NCI-H1436 (cell line): ENCODE results near the gene CD86.
A peak's percentile ranks its signal among the peaks of the same experiment; 100 is the strongest.

Experiments
- DNase-seq: peaks from one replicate; lab custom pipeline; 2025; lab: John Stamatoyannopoulos, UW

CD86 gene

DNA sequence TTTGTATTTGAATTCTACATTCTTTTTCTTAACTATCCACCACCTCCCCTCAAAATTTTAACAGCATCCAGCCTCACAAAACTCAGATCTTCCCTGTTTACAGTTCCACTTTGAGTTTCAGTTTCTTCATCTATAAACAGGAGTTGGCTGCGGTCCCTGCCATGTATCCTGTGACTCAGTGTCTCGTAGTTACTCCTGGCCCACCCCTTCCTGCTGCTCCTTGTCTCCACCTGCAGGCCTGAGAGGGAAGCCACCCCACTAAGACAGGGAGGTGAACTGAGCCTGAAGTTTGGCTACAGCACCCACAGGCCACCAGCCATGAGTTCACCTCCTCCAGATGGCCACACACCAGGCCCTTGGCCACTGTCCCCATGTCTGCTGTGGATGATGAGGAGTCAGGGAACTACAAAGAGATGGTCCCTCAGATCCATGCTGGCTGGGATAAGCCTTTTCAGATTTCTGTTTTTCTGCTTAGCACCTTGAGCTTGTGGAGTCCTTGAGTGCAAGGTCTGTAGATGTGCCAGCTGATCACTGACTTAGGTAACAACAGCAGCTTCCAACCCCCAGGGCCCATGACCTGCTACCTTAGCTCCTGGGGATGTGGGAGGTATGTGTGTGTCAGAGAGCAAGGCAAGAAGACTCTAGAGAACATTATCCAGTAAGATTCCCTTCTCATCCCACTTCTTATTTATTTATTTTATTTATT lies 37.5 kb downstream of the CD86 start:
- no peak for DNase-seq

DNA sequence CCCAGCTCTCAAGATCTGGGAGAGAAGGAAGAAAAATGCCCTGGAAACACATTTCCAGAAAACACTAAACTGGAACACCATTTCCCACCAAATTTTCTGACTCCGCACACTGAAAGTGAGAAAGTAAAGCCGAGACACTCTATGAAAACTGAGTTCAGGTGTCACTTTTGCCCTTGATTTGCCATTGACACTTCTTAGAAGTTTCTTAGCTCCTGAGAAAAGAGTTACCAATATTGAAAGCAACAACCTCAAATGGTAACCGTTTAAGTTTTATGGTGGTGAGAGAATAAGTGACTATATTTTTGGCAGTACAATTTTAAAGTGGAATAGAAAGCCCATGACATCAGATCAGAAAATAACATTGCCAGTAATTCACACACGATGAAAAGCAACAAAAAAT lies 39.0 kb downstream of the CD86 start:
- DNase-seq = no peak

DNA sequence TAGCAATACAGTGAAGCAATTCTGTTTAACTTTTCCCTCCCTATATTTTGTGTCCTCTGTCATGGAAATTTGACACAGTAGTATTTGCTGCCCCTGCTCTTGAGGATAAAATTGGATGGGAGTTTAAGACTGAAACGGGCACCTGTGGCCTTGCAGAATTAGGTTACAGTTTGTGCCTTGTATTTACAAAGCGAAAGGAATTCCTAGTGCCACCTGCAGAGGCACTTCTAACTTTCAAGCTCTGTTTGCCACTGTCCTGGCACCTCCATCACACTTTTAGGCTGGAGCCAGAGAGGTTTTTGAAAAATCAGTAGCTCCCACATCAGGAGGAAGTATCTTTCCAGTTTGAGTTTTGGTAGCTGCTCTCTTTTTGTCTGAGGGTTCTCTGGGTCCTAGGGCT lies 39.5 kb downstream of the CD86 start:
- DNase-seq = no peak

DNA sequence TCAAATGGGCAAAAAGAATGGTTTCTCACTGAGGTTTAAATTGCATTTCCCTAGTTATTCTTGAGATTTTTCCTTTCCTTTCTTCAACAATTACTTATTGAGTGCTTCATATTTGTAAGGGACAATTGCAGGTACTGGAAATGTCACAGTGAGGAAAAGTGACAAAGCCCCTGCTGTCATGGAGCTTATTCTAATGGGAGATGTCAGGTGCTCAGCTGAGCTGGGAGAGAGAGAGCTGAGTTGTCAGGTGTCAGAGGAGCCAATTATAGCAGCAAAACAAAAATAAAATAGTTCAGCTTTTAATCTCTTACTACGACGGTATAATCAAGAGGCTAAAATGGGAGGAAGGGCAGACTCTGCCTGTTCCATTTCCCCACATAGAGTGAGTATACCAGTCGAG lies 42.0 kb downstream of the CD86 start:
- no peak for DNase-seq

DNA sequence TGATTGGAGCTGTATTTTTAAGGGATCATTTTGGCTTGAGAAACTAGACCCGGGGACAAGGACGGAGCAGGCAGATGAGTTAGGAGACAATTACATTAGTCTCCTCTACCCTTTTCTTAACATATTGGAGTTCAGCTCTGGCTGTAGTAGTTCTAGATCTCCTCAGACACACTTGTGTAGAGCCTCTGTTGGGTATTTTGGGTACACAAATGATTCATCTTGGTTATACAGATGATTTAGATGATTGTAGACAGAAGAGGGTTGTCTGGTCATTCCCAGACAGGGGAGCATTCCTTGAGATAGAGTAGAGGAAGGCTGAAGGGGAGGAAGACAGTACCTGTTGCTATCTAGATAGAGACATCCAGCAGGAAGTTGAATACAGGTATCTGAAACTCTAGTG lies 43.4 kb downstream of the CD86 start:
- DNase-seq = no peak

DNA sequence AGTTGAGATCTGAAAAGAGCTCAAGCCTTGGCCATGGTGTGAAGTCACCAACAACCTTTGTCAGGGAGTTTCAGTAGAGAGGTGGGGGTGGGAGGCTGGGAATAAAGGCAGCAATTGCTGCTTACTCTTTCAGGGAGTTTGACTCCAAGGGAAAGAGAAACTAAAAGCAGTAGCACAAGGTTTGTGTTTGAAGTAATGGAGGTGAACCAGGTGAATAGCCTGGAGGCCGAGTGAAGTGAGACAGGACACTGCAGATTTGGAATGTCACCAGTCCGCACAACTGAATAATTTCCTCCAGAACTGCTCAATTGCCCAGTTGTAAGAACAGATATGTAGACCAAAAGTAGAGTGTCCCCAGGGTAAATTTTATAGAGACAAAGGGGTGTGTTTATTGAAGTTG lies 44.1 kb downstream of the CD86 start:
- no peak for DNase-seq

DNA sequence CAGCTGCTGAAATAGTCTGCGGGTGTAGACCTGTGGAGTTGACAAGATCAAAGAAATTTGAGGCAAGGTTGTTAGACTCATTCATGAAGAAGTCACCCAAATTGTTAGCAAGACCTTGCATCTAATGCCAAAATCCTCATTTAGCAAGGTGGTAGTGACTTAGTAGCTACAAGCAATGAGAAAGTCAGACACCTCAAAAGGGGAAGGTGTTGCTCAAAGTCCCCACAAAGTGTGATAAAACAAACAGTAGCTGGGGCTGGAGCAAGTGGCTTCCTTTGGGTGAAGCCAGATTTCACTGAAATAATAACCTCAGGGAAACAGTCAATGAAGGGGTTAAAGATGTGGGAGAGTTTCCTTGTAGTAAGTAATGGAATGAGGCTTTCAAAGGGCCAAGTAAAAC lies 44.9 kb downstream of the CD86 start:
- DNase-seq = no peak

DNA sequence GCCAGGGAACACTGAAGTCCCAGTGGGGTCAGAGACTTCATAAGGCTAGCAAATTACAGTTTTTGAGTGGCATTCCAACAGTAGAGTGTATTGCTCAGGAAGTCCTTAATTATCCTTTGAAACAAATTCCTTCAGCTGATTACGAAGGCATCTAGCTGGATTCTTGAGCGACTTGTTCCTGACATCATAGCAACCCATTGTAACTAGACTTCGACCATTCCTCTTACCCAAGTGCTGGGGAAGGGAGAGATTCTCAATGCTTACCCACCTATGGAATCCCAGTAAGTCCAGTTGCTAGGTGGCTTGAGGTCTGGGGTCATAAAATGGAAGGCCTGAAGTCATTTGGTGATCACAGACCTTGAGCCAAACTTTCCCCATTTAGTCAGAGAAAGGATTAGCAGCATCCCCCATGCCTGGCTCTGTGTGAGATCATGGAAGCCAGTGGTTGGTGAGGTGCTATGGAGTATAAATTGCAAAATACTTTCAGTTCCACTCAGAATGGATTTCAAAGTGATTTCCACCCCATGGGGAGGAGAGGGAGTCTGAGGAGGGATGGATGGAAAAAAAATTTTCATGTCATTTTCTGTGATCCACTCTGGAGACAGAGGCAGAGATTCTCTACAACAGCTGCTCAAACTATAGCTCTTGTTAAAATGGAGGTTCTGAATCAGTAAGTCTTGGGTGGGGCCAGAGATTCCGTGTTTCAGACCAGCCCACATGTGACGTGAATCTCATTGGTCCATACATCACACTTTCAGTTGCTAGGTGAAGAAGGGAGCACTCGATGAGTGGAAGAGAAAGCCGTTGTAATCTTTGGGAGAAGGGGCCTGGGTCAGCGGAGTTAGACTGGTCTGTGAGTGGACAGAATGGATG lies 45.7 kb downstream of the CD86 start:
- DNase-seq = peak; percentile 16

DNA sequence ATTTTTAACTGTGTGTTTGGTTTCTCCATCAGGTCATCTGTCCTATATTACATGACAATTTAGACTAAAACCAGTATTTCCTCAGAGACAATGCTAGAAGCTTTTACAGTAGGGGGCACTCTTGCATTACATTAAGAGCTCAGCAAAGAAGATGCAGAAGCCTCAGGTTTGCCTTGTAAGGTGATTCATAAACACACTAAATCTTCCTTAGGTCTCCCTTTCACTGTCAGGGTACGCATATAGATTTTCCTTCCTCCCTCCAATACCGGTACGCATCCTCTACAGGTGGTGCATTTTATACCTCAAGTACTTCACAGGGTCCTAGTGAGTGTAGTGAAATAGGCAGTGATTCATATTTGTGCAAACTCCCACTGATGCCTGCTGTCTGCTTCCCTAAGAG lies 46.5 kb downstream of the CD86 start:
- peak; percentile 78 for DNase-seq

DNA sequence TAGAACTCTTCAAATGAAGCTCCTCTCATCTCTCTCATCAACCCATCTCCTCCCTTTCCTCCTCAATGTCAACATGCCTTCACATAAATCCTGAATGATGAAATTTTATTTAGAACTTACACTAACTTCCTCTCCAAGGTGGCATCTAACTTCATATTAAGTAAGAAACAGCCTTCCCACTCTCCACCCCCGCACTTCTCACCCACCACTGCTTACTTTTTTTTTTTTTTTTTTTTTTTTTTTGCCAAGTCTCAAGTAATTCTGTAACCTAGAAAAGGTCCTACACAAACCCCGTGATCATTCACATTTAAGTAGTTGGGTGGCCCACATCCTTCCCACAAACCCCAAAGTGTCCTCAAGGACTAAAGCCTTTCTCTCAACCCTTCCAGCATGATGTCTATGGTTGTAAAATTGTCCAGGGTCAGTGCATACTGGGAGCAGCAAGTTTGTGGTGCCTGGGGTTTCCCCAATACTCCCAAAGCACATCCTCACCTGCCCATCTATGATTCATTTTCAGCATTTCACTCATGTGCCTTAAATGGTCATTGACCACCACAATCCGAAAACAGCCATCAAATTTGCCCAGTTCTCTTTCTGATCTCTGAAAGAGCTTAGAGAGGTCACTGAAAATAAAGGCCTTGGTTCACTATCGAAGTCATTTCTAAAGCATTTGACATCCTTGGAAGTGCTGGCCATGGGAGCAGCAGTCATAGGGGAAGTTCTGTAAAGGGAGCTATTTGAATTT lies 47.2 kb downstream of the CD86 start:
- no peak for DNase-seq

DNA sequence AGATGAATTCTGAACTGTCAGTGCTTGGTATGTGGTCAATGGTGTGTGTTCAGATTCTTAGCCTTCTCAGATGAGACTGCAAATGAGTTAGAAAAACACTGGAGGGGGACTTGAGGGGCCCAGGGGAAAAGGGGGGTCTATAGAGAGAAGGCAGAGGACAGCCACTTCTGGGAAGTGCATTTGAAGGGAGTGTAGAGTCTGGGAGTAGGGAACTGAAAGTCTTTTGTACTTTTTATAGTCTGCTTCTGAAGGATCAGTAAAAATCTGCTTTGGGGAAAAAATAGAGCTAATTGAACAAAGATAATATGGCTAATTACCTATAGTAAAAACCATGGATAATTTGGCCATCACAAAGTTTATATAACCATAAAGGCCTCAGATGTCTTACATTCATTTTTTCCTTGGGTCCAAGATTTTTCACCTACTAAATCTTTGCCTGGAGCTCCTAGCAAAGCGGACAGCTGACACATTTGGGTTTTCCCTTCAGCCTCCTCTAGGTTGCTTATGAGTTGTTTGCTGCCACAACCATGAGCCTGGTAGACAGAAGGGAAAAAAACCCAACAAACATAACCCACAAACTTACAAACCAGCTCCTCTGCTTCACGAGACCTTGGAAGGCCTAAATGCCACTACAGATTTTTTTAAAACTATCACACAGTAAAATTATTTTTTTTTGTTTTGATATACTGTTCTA lies 48.8 kb downstream of the CD86 start:
- no peak for DNase-seq

DNA sequence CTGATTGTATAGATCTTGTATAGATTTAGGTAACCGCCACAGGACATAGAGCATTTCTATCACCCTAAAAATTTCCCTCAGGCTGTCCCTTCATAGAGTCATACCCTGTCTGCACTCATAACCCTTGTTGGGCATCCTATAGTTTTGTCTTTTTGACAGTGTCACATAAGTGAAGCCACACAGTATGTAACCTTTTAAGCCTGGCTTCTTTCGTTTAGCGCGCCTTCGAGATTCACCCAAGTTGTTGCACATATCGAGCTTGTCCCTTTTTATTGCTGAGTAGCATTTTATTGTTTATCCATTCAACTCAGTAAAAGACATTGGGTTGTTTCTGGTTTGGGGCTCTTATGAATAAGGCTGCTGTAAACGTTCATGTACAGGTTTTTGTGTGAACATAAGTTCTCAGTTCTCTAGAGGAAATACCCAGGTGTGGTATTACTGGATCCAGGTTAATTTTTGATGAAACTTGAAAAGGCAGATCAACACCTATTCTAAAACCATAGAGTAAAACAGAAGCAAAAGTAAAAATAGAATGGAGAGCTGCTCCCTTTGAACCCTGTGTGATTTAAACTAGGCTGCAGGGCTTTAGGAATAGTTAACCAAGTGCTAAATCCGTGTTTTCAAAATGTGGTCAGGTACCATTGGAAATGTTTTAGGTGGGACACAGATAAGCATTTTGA lies 49.5 kb downstream of the CD86 start:
- no peak for DNase-seq

DNA sequence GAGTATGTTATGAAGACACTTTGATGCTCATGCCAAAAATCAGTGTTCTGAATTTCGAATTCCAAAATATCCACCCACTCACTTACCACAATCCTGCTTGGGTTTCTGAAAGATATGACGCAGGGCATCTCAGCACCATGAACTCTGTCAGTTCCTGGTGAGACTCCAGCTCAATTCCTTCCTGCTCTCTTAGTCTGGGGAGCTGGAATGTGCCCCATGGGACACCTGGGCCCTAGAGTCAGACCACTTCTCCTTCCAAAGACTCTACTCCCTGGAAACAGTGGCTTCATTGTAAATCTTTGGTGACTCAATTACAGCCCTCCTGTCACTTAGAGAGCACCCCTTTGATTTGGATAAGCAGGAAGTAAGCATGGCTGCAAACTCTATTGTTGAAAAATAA lies 50.5 kb downstream of the CD86 start:
- no peak for DNase-seq

DNA sequence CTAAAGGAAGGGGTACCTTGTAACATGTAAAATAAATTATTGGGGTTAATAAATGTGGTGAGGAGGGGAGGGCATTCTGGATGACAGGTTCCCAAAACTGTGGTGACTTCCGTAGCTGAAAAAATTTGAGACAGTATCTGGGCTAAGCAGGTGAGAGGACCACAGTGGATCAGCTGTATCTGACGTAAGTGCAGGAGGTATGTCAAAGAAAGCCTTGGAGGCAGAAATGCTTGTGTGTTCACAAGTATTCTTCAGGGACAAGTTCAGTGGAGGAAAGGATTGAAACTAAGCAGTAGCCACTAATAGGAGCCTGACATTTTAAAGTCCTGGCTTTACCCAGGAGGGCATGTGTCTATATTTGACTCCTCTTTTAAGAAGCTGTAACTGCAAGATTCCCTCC lies 52.0 kb downstream of the CD86 start:
- no peak for DNase-seq

DNA sequence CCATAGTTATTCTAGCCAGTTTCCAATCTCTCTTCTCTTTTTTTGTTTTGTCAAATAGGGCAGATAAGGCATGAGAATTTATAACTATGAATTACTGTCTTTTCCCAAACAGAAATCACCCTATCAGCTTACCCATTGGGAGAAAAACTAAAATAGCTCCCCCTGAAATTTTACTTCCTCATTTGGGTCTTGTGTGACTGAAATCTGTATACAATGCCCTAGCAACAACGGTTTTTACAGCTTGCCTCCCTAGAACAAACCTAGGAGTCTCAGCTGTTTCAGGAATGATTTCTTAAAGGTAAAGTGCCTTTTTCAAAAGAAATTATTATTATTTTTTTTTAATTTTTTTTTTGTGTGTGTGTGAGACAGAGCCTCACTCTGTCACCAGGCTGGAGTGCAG lies 56.8 kb downstream of the CD86 start:
- DNase-seq = no peak

DNA sequence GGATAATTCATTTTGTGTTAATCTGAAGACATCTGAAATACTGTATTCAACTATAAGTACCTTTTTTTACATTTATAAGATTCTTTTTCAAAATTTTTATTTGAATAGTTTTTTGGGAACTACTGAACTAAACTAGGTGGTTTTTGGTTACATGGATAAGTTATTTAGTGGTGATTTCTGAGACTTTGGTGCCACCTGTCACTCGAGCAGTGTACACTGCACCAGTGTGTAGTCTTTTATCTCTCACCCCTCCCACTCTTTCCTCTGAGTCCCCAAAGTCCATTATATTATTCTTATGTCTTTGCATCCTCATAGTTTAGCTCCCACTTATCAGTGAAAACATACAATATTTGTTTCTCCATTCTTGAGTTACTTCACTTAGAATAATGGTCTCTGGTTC lies 57.6 kb downstream of the CD86 start:
- DNase-seq = no peak

DNA sequence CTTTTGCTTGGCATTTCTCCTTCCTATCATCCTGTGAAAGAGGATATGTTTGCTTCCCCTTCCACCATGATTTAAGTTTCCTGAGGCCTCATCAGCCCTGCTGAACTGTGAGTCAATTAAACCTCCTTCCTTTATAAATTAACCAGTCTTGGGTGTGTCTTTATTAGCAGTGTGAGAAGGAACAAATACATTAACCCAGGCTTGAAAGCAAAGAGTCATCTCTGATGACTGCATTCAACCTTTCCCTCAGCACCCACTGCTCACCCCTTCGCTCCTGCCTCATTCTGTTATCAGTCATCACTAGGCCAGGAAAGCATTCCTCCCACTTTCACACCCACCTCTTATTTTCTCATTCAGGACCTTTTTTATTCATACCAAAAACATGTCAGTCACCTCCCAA lies 68.7 kb downstream of the CD86 start:
- no peak for DNase-seq

DNA sequence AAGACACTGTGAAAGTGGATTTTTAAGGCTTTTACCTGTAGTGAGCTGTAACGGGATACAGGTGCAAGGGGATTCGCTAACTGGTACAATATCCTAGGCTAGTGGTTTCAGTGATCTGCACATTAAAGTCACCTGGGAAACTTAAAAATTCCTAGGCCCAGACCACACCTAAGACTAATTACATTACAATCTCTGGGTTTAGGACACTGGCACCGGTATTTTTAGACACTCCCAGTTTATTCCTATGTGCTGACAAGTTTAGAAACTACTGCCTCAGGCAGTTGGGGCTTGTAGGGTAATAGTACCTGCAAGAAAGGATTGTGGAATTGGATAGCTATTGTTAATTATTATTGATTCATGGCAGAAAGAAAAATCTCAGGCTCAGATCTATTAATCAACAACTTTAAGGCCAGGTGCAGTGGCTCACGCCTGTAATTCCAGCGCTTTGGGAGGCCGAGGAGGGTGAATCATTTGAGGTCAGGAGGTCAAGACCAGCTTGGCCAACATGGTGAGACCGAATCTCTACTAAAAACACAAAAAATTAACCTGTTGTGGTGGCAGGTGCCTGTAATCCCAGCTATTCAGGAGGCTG lies 77.9 kb downstream of the CD86 start:
- DNase-seq = no peak

DNA sequence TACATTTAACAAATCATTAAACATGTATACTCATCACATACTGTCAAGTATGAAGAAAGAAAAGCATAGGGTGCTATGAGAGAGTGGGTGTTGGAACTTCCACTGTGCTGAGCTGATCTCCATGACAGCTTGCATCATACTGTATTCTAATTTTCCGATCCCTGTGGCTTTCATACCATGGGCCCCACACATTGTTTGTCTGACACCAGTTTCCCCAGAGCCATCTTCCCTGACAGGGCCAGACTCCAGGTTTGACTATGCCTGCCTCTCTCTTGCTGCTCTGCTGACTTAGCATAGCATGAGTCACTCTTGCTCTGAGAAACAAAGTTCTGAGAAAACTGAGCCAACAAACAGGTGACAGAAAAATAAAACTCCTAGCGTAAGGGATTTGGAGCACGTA lies 91.3 kb downstream of the CD86 start:
- no peak for DNase-seq

DNA sequence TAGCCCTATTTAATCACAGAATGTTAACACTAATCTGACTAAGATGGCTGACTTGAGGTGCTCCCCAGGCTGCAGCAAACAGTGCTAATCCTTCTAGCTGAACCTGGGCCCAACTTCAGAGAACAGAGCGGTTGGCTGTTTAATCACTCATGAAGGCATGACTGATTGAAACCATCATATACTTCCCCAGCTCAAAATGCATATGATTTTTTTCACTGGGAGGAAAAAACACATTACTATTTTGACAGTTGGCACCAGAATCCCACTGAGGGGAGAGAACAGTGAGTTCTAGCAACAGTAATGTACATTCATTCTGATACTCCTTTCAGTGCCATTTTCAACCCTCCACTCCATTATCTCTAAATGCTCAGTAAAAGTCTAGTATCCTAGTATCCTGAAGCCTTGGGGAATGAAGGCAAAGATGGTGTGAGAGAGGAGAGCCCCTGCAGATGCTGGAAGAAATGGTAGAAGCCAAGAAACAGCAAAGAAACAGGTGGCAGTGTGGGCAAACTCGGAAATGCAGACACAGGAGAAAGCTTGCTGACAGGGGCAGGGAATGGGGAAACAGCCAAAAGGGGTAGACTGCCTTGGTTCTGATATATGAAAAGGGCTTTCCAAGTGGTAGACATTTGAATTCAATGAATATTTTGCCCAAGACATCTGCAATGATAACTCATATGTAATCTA lies 93.9 kb downstream of the CD86 start:
- DNase-seq = no peak

DNA sequence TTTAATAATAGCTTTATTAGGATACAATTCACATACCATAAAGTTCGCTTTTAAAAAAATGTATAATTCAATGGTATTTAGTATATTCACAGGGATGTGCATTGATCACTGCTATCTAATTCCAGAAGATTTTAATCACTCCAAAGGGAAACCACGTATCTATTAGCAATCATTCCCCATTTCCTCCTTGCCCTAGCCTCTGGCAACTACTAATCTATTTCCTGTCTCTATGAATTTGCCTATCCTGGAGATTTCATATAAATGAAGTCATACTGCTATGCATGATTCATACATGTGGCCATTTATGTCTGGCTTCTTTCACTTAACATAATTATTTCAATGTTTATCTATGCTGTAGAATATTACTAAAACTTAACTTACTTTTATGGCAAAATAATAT lies 96.3 kb downstream of the CD86 start:
- no peak for DNase-seq
